ENCODE data around the gene MMP7. TPM values are rescaled to one million over a fixed set of nuclear protein-coding genes. Genes with fewer than 3 reads are reported as not detected.

The MMP7 gene
- total RNA-seq, 1 experiment from 2014 or later = not detected

GRCh38 chr11:102573851-102574250, 43.3 kb upstream of the MMP7 start:
- no peak overlapping the region for H2BK12ac ChIP-seq (ENCODE audit: insufficient read length, low read depth, low read length)
- no peaks in the 10 kb centered on the region for H4K20me1 ChIP-seq (ENCODE audit: control insufficient read depth, insufficient read depth, insufficient read length)
- H2BK15ac ChIP-seq (ENCODE audit: low read depth, low read length) = no peak overlapping the region
- H3K27ac ChIP-seq (ENCODE audit: insufficient read length, low read depth, low read length) = no peak overlapping the region
- no peak overlapping the region for H4K91ac ChIP-seq (ENCODE audit: insufficient read length, low read depth, low read length)
- no CpG with 5 or more reads among the region's 2 CpGs for WGBS (ENCODE audit: extremely low coverage, insufficient read length, low lambda C conversion rate)
- no peak overlapping the region for H2BK20ac ChIP-seq (ENCODE audit: low read depth, low read length, poor library complexity, severe bottlenecking)
- H3K9ac ChIP-seq (ENCODE audit: extremely low read depth, insufficient read length, low read length) = no peak overlapping the region
- no peak overlapping the region for H2BK120ac ChIP-seq (ENCODE audit: low read depth, low read length, poor library complexity, severe bottlenecking)
- no peaks in the 10 kb centered on the region for H3K23me2 ChIP-seq (ENCODE audit: insufficient read length, low read depth, low read length, poor library complexity, severe bottlenecking)
- no peak for DNase-seq
- Mint-ChIP-seq H3K4me1 (no peaks in the 10 kb centered on the region), H3K36me3 (ENCODE audit: insufficient read depth in 1 of 3, low read depth in 3 of 3) (peaks cover 1 to 13% (median 5%) of the 10 kb centered on the region in 3 experiments; a peak in 5 of 7 replicates), H3K27me3 (ENCODE audit: low read depth) (no peaks in the 10 kb centered on the region), H3K27ac (no peak overlapping the region), H3K9me3 (peaks cover 10 to 12% of the 10 kb centered on the region in 2 experiments), H3K4me3 (no peak overlapping the region)
- TF ChIP-seq CTCF (conservative IDR thresholded peaks at IDR 0.05) = no peak
- no peak overlapping the region for H2BK5ac ChIP-seq (ENCODE audit: insufficient read length, low read length)
- H3K27me3 ChIP-seq (ENCODE audit: insufficient read depth, low read length) = no peaks in the 10 kb centered on the region
- no peak overlapping the region for H3K14ac ChIP-seq (ENCODE audit: insufficient read depth, low read length)
- H3K18ac ChIP-seq (ENCODE audit: insufficient read length, low read depth, low read length) = no peak overlapping the region
- no peak overlapping the region for H3K56ac ChIP-seq (ENCODE audit: insufficient read length, low read depth, low read length)
- no peak overlapping the region for H2AFZ ChIP-seq (ENCODE audit: low read length)
- no peaks in the 10 kb centered on the region for H3K79me1 ChIP-seq (ENCODE audit: insufficient read depth, low read depth, low read length, poor library complexity, severe bottlenecking)
- no peak overlapping the region for H3T11ph ChIP-seq (ENCODE audit: low read length)
- no peaks in the 10 kb centered on the region for H3K4me1 ChIP-seq (ENCODE audit: insufficient read depth, low read length)
- no peak overlapping the region for H3K4me2 ChIP-seq (ENCODE audit: insufficient read depth, insufficient read length, low read length)
- peaks cover 9% of the 10 kb centered on the region for H3K9me3 ChIP-seq (ENCODE audit: control insufficient read depth, low read depth, low read length)
- no peak overlapping the region for H3K23ac ChIP-seq (ENCODE audit: insufficient read length, low read depth, low read length)
- H4K8ac ChIP-seq (replicated peaks; ENCODE audit: insufficient read length, low read depth, low read length) = no peak overlapping the region
- H3K79me2 ChIP-seq (ENCODE audit: insufficient read depth, low read length) = no peaks in the 10 kb centered on the region
- no peak overlapping the region for H2AK5ac ChIP-seq (ENCODE audit: insufficient read length, low read length)
- no peak overlapping the region for H3K4ac ChIP-seq (ENCODE audit: low read depth, low read length)
- H4K5ac ChIP-seq (ENCODE audit: insufficient read length, low read depth, low read length) = no peak overlapping the region
